ENCODE measurements around the gene HAUS6.
"Not testable (repeated sequence)": the region's sequence is repeated elsewhere in the genome, so short reads cannot be mapped to it uniquely, and the experiment has no call there.

HAUS6 gene

DNA sequence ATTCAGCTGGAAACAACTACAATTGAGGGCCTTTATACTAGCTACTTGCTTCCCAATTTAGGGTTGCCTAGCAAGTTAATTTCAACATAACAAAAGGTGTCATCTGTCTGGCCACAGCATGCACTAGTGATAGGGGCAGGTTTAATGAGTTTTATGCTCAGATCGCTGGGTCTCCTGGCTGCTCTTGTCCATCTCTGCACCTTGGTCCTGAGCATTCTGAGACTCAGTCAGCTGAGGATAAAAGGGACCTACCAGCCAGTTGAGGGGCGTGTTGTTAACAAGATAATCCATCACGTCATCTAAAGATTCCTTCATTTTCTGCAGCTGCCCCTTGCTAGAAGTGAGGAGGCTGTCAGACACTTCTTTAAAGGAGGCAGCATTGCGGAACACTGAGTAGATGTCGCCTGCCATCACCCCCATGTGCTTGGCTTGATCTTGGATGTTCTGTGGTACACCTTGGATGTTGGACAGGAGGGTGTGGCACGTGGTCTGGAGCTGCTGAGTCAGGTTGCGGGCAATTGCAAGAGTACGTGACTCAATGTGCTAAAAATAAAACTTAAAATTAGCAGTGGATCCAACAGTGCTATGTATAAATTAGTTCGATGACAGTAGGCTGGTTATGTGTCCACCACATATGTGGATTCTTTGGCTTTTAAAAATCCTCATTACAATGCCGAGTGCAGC is 13.5 kb upstream of the HAUS6 start:
- DNase-seq (ENCODE audit: low read depth), result no peak

DNA sequence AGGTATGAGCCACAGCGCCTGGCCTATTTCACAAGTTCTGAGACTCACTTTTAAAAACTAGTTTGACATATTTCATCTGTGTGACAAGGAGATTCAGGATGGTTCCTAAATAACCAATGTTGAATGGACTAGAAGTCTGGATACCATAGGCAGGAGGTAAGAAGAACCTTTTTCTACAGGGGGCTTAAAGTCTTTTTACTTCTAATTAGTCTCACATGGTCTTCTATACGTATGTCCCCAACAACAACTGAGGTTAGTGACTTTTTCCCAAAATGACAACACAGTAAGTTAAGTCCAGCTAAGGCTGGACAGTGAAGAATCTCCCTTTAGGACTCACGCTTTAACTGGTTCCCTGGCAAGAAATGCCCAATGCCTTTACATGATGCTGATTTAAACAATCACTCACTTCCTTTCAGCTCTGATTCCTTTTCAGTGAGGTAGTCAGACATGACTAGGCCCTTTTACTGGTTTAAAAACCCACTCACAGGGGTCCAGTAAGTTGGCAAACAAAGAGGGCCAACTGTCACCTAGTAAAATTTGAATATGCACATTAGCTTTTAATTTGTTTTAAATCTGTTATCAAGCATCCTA is 12.1 kb upstream of the HAUS6 start:
- DNase-seq (ENCODE audit: low read depth), result no peak

DNA sequence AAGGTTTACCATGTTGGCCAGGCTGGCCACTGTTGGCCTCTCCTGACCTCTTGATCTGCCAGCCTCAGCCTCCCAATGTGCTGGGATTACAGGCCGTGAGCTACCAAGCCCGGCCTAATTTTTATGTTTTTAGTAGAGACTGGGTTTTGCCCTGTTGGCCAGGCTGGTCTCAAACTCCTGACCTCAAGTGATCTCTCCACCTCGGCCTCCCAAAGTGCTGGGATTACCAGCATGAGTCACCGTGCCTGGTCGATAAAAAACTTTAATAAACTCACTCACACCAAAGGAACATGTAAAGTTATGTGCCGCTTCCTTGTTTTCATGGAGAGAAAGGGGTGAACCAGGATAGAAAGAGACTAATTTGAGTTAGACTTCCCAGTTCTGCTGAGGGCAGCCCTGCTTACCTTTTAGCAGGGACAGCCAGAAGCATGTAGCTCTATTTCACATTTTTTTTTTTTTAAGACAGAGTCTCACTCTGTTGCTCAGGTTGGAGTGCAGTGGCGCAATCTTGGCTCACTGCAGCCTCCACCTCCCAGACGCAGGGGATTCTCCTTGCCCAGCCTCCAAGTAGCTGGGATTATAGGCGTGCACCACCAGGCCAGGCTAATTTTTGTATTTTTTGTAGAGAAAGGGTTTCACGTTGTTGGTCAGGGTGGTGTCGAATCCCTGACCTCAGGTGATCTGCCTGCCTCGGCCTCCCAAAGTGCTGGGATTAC is 11.4 kb upstream of the HAUS6 start:
- DNase-seq (ENCODE audit: low read depth), result no peak

DNA sequence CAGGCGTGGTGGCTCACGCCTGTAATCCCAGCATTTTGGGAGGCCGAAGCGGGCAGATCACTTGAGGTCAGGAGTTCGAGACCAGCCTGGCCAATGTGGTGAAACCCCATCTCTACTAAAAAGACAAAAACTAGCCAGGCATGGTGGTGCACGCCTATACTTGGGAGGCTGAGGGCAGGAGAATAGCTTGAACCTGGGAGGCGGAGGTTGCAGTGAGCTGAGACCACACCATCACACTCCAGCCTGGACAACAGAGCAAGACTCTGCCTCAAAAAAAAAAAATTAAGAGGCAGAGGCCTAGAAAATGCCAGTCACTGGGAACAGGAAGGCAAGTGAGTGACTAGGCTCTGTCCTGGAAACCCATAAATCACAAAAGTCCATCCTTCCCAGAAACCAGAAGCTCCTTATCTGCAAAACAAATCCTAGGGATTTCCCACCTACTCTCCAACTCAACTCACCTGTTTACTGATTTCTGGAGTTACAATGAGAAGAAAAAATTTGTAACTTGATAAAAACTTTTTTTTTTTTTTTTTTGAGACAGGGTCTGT is 10.4 kb upstream of the HAUS6 start:
- not testable (repeated sequence) for DNase-seq (ENCODE audit: low read depth)

DNA sequence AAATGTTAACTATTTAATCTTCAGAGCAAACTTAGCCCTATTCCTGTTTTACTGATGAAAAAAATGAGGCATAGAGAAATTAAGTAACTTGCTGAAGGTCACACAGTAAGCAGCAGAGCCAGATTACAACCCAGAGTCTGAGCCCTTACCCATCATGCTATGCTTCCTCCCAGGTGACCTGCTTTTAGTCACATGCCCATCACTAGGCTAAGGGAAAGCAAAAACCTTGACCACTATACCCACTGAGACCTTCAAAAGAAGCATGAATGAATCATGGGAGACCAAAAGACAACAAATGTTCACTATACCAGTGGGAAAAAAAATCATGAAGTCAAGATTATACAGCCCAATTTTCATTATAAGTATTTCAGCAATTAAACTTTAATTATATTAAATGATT is 5.3 kb upstream of the HAUS6 start:
- DNase-seq (ENCODE audit: low read depth), result no peak

DNA sequence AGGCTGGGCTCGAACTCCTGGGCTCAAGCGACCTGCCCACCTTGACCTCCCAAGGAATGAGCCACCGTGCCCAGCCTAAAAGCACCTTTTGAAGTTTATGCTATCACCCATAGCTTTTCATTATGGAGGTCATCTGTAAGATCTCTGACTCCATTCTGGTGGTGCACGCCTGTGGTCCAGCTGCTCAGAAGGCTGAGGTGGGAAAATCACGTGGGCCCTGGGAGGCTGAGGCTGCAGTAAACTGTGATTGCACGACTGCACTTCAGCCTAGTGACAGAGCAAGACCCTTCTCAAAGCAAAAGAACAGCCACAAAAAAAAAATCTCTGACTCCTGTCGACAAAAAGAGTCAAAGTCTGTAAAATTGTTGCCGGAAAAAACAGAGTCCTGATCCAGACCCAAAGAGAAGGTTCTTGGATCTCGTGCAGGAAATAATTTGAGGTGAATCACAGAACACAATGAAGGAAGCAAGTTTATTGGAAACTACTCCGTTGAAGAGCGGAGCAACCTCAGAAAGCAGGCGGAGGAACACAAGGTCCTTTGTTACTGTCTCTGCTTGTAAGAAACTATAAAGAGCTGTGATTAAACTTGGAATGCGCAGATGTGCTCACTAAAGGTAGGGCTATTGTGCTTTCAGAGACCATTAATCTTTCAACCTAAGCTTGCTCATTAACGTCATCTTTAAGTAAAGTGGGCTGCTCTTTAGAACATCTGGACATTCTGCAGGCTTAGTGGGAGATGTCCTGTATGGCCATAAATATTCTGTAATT is 2.0 kb upstream of the HAUS6 start:
- no peak for DNase-seq (ENCODE audit: low read depth)

DNA sequence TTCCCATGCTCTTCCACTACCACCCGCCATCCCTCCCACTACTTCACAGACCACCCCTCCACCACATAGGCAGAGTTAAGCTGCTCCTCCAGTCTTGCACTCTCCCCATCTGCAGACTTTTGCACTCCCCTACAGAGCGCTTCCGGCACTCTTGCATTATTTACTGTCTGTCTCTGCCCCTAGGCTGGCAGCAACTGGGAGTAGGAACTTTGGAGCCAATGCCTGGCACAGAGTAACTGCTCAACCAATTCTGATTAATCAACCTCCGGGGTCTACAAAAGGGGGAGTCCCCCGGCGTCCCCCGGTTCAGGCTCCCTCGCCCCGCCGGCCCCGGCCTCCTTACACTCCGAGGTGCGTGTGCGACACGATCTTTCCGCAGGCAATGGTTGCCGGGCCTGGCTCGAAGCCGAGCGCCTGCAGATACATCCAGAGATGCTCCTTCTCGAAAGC is 498 bp downstream of the HAUS6 start:
- no peak for DNase-seq (ENCODE audit: low read depth)

DNA sequence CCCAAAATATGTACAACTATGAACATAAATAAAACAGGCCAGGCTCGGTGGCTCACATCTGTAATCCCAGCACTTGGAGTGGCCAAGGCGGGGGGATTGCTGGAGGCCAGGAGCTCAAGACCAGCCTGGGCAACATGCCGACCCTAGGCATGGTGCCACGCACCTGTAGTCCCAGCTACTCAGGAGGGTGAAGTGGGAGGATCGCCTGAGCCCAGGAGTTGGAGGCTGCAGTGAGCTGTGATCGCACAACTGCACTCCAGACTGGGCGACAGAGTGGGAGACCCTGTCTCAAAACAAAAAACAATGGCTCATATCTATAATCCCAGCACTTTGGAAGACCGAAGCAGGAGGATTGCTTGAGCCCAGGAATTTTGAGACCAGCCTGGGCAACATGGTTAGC is 1.5 kb downstream of the HAUS6 start:
- DNase-seq (ENCODE audit: low read depth), result no peak

DNA sequence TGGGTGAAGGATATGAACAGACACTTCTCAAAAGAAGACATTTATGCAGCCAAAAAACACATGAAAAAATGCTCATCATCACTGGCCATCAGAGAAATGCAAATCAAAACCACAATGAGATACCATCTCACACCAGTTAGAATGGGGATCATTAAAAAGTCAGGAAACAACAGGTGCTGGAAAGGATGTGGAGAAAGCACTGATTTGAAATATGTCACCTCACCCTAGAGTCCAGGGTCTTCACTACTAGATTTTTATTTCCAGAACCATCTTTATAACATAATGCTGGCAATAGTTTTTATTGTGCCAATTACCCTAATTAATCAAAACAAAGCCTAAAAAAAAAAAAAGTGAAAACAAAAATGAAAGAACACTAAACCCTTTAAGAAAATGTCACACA is 5.3 kb downstream of the HAUS6 start:
- DNase-seq (ENCODE audit: low read depth), result not testable (repeated sequence)

DNA sequence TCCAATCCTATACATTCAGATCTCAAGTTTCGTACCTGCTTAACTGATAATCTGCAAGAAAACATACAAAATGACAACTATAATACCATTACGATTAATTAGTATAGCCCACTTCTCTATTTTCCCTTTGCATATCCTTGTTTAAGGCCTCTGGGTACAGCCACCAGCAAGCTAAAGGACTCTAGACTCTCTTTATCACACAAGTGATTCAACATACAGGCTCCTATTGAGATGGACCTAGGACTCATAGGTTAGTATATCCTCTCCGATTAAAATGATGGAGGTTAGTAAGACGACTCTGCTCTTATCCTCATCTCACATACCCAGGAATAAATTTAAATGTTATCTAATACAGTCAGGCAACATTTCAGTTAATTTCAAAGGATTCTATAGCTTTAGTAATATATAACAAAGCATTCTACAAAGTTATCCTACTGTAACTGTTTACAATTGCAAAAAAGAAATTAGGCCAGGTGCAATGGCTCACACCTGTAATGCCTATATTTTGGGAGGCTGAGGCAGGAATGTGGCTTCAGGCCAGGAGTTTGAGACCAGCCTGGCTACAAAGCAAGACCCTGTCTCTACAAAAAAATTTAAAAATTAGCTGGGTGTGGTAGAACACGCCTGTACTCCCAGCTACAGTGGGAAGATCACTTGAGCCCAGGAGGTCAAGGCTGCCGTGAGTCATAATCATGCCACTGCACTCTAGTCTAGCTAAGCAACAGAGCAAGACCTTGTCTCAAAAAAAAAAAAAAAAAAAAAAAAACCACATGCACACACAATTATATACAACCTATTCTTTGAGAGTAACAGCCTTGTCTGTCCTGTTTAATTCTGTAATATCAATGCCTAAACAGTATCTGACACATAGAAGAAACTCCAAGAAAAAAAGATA is 15.4 kb downstream of the HAUS6 start:
- no peak for DNase-seq (ENCODE audit: low read depth)

DNA sequence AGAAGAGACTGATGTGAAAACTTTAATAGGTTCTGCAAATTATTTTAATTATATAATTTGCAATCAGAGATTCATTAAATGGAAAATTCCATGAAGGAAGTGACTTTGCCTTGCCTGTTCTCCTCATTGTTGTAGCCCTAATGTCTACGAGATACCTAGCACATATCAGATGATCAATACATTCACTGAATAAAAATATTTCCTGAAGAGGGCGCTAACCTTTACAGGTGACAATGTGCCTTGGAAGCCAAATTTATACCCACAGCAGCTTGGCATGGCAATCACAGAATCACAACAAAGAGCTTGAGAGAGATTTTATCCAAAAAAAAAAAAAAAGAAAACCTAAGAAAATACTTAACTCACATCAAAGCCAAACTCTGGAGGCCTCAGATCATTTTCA is 17.4 kb downstream of the HAUS6 start:
- DNase-seq (ENCODE audit: low read depth), result no peak

DNA sequence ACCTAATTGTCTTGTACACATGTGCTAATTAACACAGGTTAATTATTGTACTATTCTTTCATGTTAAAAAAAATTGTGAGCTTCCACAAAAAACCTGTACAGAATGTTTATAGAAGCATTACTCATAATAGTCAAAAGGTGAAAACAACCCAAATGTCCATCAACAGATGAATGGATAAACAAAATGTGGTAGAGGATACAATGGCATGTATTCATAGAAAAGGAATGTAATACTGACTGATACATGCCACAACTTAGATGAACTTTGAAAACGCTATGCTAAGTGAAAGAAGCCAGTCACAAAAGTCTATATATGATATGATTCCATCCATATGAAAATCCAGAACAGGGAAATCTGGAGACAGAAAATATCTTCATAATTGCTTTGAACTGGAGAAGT is 27.9 kb downstream of the HAUS6 start:
- DNase-seq (ENCODE audit: low read depth), result no peak

DNA sequence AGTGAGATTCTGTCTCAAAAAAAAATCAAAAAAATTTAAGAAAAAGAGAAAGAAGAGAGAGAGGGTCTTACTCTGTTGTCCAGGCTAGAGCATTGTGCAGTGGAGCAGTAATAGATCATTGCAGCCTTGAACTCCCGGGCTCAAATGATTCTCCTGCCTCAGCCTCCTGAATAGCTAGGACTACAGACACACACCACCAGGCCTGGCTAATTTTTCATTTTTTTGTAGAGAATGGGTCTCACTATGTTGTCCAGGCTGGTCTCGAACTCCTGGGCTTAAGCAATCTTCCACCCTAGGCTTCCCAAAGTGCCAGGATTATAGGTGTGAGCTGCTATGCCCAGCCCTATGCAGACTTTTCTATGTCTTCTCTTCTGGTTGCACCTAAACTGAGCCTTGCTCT is 28.5 kb downstream of the HAUS6 start:
- DNase-seq (ENCODE audit: low read depth), result no peak

DNA sequence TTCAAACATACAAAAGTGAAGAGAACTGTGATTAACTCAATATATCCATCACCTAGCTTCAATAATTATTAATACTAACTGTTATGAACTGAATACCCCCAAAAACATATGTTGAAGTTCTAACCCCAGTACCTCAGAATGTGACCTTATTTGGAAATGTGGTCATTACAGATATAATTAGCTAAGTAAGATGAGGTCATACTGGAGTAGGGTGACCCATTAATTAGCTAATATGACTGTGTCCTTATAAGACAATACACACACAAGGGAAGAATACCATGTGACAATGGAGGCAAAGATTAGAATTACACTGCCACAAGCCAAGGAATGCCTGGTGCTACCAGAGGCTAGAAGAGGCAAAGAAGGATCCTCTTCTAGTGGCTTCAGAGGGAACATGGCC is 45.7 kb downstream of the HAUS6 start:
- DNase-seq (ENCODE audit: low read depth), result no peak

DNA sequence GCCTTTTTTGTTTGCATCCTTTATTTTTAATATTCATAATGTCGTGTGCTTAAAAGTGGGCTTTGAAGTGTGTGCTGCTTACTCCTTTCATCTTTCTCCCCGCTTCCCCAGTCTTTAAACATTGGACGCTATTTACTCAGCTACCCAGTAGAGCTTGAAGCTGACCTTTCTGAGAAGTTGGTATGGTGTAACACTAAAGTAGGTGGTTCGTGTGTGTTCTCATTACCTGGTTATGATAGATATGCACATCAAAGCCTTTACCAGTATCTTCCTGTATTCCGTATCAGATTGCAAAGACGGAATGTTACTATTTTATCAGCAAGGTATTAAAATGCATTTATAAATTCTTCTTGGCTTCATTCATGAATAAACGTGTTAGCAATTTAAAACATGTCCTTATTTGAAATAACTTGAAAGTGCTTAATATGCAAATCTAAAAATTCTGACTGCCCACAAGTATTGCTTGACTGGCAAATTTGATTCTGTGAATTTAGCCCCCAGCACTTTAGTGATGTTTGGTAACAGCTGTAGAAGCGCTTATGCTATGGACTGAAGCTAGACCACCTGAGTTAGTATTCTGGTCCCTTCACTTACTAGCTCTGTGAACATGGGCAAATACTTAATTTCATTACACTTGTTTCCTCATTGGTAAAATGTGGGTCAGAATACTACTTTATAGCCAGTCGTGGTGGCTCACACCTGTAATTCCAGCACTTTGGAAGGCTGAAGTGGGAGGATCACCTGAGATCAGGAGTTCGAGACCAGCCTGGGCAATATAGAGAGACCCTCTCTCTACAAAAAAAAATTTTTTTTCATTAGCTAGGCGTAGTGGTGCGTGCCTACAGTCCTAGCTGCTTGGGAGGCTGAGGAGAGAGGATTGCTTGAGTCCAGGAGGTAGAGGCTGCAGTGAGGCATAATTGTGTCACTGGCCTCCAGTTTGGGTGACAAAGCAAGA is 51.8 kb downstream of the HAUS6 start:
- no peak for DNase-seq (ENCODE audit: low read depth)

DNA sequence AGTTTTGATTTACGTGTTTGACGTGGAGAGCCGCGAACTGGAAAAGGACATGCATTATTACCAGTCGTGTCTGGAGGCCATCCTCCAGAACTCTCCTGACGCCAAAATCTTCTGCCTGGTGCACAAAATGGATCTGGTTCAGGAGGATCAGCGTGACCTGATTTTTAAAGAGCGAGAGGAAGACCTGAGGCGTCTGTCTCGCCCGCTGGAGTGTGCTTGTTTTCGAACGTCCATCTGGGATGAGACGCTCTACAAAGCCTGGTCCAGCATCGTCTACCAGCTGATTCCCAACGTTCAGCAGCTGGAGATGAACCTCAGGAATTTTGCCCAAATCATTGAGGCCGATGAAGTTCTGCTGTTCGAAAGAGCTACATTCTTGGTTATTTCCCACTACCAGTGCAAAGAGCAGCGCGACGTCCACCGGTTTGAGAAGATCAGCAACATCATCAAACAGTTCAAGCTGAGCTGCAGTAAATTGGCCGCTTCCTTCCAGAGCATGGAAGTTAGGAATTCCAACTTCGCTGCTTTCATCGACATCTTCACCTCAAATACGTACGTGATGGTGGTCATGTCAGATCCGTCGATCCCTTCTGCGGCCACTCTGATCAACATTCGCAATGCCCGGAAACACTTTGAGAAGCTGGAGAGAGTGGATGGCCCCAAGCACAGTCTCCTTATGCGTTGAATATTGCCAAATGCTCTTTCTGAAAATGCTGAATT is 52.6 kb downstream of the HAUS6 start:
- DNase-seq (ENCODE audit: low read depth), result no peak

DNA sequence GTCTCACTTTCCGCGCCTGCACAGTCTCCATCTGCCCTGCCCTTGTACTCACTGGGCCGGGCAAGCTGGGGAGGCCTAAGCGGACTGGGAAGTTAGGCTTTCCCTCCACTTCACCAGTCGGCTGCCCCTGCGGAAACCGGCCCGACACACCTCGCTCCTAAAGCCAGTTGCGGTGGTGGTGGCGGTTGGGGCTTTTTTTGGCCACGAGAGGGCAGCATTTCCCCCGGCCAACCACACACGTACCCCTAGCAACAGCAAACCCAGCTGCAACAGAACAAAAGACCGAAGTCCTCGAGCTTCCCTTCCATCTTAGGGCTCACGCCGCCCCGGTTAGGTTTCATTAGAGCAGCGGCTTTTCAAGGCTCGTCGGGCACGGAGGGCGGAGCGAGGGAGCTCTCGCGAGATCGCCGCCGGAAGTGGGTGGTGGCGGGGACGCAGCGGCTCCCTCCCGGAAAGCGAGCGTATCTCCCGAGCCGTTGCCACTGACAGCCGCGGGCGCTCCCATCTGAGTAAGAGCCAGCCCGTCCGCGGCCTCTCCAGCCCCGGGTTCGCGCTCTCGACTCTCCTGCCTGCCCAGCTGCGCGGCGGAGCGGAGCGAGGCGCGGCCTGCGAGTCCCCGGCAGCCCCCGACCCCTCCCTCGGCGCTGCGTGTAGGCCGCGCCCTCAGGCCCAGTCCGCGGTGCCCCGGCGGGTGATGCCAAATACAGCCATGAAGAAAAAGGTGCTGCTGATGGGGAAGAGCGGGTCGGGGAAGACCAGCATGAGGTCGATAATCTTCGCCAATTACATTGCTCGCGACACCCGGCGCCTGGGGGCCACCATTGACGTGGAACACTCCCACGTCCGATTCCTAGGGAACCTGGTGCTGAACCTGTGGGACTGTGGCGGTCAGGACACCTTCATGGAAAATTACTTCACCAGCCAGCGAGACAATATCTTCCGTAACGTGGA is 53.5 kb downstream of the HAUS6 start, which contains the start of gene RRAGA:
Gene RRAGA (plus strand): TSS at position 462 of the 951 bp plus-strand sequence. CDS start 233 bp downstream, at position 695.
- DNase-seq (ENCODE audit: low read depth), result peak; percentile 86

DNA sequence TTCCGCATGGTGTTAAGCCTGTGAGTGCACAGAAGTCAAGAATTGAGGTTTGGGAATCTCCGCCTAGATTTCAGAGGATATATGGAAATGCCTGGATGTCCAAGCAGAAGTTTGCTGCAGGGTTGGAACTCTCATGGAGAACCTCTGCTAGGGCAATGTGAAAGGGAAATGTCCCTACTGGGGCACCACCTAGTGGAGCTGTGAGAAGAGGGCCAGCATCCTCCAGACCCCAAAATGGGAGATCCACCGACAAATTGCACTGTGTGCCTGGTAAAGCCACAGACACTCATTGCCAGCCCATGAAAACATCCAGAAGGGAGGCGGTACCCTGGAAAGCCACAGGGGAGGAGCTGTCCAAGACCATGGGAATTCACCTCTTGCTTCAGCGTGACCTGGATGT is 66.1 kb downstream of the HAUS6 start:
- DNase-seq (ENCODE audit: low read depth), result no peak

All from stimulated activated CD4-positive, alpha-beta T cell treated with anti-CD3 and anti-CD28 coated beads, Interleukin-2, amount 100 ng/mL, for 4 hours (primary cell).